HepG2 (cell line): ENCODE results near the gene KIAA1755. TPM values are rescaled to one million over a fixed set of nuclear protein-coding genes. Genes with fewer than 3 reads are reported as not detected.

Source experiments
- ATF7-NPFF ChIP-seq: sonication (generic); formaldehyde crosslinking; IDR thresholded peaks from 2 replicates; pipeline ENCODE4 v1.8.1; 2023; ENCODE audit warnings: mild to moderate bottlenecking, low read depth, missing genetic modification reagents, moderate library complexity
- CAMTA2 ChIP-seq: sonication (generic); formaldehyde crosslinking; IDR thresholded peaks from 2 replicates; pipeline ENCODE4 v1.4.0; 2020; ENCODE audit warnings: mild to moderate bottlenecking, missing genetic modification reagents, borderline replicate concordance
- ERF ChIP-seq: IDR thresholded peaks from 2 replicates; pipeline ENCODE4 v1.6.1; 2018; ENCODE audit warnings: missing biosample characterization, missing genetic modification reagents
- GABPA ChIP-seq, 2 experiments: IDR thresholded peaks; 2 replicates each; pipeline ENCODE4 v1.6.1; 2011 to 2016; ENCODE audit warnings: low read depth in 2 of 2, low read length in 1 of 2, missing biosample characterization in 1 of 2, missing genetic modification characterization in 1 of 2
- GABPB1 ChIP-seq: IDR thresholded peaks from 2 replicates; pipeline ENCODE4 v1.6.1; 2016; ENCODE audit warnings: mild to moderate bottlenecking, missing genetic modification reagents, moderate library complexity, missing compliant biosample characterization
- GLI4 ChIP-seq: sonication (generic); formaldehyde crosslinking; IDR thresholded peaks from 2 replicates; pipeline ENCODE4 v1.5.1; 2020; ENCODE audit warnings: missing genetic modification reagents, mild to moderate bottlenecking, moderate library complexity, borderline replicate concordance
- KDM3A ChIP-seq: IDR thresholded peaks from 2 replicates; pipeline ENCODE4 v1.6.1; 2018; ENCODE audit warnings: low read depth, missing compliant biosample characterization
- NR2F6 ChIP-seq, 2 experiments: IDR thresholded peaks; 2 replicates each; pipeline ENCODE4 v1.6.1; 2016; ENCODE audit warnings: antibody characterized with exemption in 1 of 2, mild to moderate bottlenecking in 1 of 2
- SALL2 ChIP-seq: sonication (generic); formaldehyde crosslinking; IDR thresholded peaks from 2 replicates; pipeline ENCODE4 v1.8.1; 2023; ENCODE audit warnings: mild to moderate bottlenecking, missing genetic modification reagents, inconsistent platforms
- ZFP1 ChIP-seq: IDR thresholded peaks from 2 replicates; pipeline ENCODE4 v1.6.1; 2016
- ZNF282 ChIP-seq: fragments of 450-650 bp; IDR thresholded peaks from 2 replicates; pipeline ENCODE4 v1.6.1; 2018; ENCODE audit not compliant: partially characterized antibody
- ZNF496 ChIP-seq: sonication (generic); formaldehyde crosslinking; IDR thresholded peaks from 2 replicates; pipeline ENCODE4 v1.8.1; 2023; ENCODE audit warnings: mild to moderate bottlenecking, moderate library complexity, missing genetic modification reagents; ENCODE audit not compliant: insufficient replicate concordance
- ZNF777 ChIP-seq: sonication (generic); formaldehyde crosslinking; IDR thresholded peaks from 2 replicates; pipeline ENCODE4 v1.4.0; 2020; ENCODE audit warnings: missing genetic modification reagents
- ZNF816 ChIP-seq: sonication (generic); formaldehyde crosslinking; IDR thresholded peaks from 2 replicates; pipeline ENCODE4 v1.8.0; 2022; ENCODE audit warnings: missing genetic modification reagents, mild to moderate bottlenecking, borderline replicate concordance
- polyA plus RNA-seq, 8 experiments: library from polyadenylated mRNA; depleted of rRNA in 3 of 8; stranded (reverse) in 7 of 8; unstranded in 1 of 8; fragments of >200 nt; fragmentation: Illumina TruSeq in 4 of 8; extraction: Trizol in 4 of 8; gene quantifications; 2 replicates each; pipeline versions ENCODE4 v1.2.1 to v1.2.3, GENCODE V29; 2011 to 2016; ENCODE audit warnings: low read depth in 4 of 8, missing spikeins in 1 of 8, mixed read lengths in 1 of 8; ENCODE audit not compliant: insufficient read depth in 1 of 8
- total RNA-seq, 5 experiments: library from RNA; depleted of rRNA; stranded (reverse); fragments of >200 nt; fragmentation: Illumina TruSeq; extraction: Trizol; gene quantifications; 2 replicates each; pipeline ENCODE4 v1.2.3, GENCODE V29; 2016; ENCODE audit warnings: low read depth in 1 of 5
- TF ChIP-seq, protein P1 (sequence below): conservative IDR thresholded peaks from 2 replicates; pipeline ENCODE4 v1.6.1; 2018; ENCODE audit warnings: missing genetic modification reagents
- TF ChIP-seq, protein P2 (sequence below): sonication (generic); formaldehyde crosslinking; IDR thresholded peaks from 2 replicates; pipeline ENCODE4 v1.5.1; 2020; ENCODE audit warnings: missing genetic modification reagents, mild to moderate bottlenecking, borderline replicate concordance
- TF ChIP-seq, protein P3 (sequence below): IDR thresholded peaks from 2 replicates; pipeline ENCODE4 v1.4.0; 2020; ENCODE audit warnings: mild to moderate bottlenecking, missing genetic modification reagents
- TF ChIP-seq, protein P4 (sequence below): sonication (generic); formaldehyde crosslinking; IDR thresholded peaks from 2 replicates; pipeline ENCODE4 v1.9.0; 2022; ENCODE audit warnings: missing genetic modification reagents, mild to moderate bottlenecking, borderline replicate concordance
- TF ChIP-seq, protein P5 (sequence below): fragments of 450-650 bp; IDR thresholded peaks from 2 replicates; pipeline ENCODE4 v1.6.1; 2017

KIAA1755 gene
- total and polyA plus RNA-seq, 2 of the 13 experiments (the other 11 are each of a cell fraction or from before 2014, with no cell fraction given), result 0.04 TPM; not detected in 1

DNA sequence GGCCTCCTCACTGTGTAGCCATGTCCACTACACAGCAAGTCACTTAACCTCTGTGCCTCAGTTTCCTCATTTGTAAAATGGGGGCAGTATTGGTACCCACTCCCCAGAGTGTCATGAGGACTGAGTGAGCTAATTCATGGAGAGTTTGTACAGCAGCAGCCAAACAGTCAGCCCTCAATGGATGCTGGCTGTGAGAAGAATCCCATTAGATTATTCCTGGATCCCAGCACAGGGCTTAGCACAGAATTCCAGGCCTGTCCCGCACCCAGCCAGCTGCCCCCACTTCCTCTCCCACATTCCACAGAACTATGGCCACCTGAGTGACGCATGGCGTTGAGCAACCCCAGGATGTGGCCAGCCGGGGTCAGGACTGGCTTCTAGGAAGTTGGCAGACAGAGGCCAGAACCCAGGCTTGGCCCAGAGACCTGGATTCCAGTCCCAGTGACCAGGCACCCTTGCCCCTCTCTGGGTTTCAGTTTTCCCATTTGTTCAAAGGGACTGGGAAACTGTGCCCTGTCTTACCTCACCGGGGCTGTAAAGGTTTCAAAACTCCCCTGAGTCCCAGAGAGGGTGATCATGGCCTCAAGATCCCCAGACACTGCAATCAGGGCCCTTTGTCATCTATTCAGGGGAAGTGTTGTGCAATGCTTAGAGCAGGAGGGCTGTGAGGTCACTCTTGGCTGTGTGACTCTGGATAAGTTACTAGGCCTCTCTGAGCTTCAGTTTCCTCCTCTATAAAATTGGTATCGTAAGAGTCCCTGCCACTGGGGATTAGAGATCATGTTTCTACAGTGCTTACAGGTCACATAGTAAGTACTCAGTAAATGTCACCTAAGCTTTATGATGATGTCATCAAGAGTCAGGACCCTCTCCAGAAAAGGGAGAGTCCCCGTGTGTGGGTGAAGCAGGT, 92.4 kb downstream of the KIAA1755 start (continued):
- TF ChIP-seq, protein P1, sequence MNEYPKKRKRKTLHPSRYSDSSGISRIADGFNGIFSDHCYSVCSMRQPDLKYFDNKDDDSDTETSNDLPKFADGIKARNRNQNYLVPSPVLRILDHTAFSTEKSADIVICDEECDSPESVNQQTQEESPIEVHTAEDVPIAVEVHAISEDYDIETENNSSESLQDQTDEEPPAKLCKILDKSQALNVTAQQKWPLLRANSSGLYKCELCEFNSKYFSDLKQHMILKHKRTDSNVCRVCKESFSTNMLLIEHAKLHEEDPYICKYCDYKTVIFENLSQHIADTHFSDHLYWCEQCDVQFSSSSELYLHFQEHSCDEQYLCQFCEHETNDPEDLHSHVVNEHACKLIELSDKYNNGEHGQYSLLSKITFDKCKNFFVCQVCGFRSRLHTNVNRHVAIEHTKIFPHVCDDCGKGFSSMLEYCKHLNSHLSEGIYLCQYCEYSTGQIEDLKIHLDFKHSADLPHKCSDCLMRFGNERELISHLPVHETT (CRISPR knock-in tag), result no peak
- TF ChIP-seq GABPB1 (CRISPR knock-in tag) (peak; percentile 74), ZFP1 (CRISPR knock-in tag) (no peak), ZNF816 (CRISPR knock-in tag) (no peak), ATF7-NPFF (CRISPR knock-in tag) (no peak), ZNF777 (CRISPR knock-in tag) (no peak), GLI4 (CRISPR knock-in tag) (no peak), NR2F6 (IDR thresholded peaks at IDR 0.05) (peak; percentile 37; the same call in 1 of the 2 replicates), NR2F6 (CRISPR knock-in tag; IDR thresholded peaks at IDR 0.05) (peak; percentile 94), GABPA (IDR thresholded peaks at IDR 0.05; ENCODE audit: low read depth, low read length) (no peak), GABPA (CRISPR knock-in tag; IDR thresholded peaks at IDR 0.05; ENCODE audit: low read depth) (no peak), CAMTA2 (CRISPR knock-in tag) (0 out of 2 replicates have a peak, but pooled peaks have one; percentile 42), ERF (CRISPR knock-in tag) (no peak), SALL2 (CRISPR knock-in tag) (no peak), ZNF282 (no peak), ZNF496 (CRISPR knock-in tag) (no peak), KDM3A (CRISPR knock-in tag) (no peak)
- TF ChIP-seq, protein P2, sequence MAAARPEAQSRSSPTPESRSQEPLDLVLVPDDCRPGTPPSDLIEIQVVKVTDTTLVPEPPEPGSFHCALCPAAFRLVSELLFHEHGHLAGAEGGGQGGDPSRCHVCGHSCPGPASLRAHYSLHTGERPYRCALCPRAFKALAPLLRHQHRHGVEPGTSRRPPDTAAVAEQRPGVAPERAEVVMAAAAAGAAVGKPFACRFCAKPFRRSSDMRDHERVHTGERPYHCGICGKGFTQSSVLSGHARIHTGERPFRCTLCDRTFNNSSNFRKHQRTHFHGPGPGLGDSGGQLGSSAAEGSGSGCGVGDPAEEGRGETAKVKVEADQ, result 0 out of 2 replicates have a peak, but pooled peaks have one; percentile 42
- TF ChIP-seq, protein P3, sequence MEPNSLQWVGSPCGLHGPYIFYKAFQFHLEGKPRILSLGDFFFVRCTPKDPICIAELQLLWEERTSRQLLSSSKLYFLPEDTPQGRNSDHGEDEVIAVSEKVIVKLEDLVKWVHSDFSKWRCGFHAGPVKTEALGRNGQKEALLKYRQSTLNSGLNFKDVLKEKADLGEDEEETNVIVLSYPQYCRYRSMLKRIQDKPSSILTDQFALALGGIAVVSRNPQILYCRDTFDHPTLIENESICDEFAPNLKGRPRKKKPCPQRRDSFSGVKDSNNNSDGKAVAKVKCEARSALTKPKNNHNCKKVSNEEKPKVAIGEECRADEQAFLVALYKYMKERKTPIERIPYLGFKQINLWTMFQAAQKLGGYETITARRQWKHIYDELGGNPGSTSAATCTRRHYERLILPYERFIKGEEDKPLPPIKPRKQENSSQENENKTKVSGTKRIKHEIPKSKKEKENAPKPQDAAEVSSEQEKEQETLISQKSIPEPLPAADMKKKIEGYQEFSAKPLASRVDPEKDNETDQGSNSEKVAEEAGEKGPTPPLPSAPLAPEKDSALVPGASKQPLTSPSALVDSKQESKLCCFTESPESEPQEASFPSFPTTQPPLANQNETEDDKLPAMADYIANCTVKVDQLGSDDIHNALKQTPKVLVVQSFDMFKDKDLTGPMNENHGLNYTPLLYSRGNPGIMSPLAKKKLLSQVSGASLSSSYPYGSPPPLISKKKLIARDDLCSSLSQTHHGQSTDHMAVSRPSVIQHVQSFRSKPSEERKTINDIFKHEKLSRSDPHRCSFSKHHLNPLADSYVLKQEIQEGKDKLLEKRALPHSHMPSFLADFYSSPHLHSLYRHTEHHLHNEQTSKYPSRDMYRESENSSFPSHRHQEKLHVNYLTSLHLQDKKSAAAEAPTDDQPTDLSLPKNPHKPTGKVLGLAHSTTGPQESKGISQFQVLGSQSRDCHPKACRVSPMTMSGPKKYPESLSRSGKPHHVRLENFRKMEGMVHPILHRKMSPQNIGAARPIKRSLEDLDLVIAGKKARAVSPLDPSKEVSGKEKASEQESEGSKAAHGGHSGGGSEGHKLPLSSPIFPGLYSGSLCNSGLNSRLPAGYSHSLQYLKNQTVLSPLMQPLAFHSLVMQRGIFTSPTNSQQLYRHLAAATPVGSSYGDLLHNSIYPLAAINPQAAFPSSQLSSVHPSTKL, result peak; percentile 91
- TF ChIP-seq, protein P4, sequence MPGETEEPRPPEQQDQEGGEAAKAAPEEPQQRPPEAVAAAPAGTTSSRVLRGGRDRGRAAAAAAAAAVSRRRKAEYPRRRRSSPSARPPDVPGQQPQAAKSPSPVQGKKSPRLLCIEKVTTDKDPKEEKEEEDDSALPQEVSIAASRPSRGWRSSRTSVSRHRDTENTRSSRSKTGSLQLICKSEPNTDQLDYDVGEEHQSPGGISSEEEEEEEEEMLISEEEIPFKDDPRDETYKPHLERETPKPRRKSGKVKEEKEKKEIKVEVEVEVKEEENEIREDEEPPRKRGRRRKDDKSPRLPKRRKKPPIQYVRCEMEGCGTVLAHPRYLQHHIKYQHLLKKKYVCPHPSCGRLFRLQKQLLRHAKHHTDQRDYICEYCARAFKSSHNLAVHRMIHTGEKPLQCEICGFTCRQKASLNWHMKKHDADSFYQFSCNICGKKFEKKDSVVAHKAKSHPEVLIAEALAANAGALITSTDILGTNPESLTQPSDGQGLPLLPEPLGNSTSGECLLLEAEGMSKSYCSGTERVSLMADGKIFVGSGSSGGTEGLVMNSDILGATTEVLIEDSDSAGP (CRISPR knock-in tag), result peak; percentile 53; the same call in 1 of the 2 replicates
- TF ChIP-seq, protein P5, sequence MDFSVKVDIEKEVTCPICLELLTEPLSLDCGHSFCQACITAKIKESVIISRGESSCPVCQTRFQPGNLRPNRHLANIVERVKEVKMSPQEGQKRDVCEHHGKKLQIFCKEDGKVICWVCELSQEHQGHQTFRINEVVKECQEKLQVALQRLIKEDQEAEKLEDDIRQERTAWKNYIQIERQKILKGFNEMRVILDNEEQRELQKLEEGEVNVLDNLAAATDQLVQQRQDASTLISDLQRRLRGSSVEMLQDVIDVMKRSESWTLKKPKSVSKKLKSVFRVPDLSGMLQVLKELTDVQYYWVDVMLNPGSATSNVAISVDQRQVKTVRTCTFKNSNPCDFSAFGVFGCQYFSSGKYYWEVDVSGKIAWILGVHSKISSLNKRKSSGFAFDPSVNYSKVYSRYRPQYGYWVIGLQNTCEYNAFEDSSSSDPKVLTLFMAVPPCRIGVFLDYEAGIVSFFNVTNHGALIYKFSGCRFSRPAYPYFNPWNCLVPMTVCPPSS, result no peak
